NCI-H2029 treated with DMSO at 0.1 percent for 48 hours (cell line): ENCODE measurements around the gene CDKL5.
"Not testable (repeated sequence)": the region's sequence is repeated elsewhere in the genome, so short reads cannot be mapped to it uniquely, and the experiment has no call there.

Experiments
- DNase-seq: peaks from one replicate; lab custom pipeline; 2025; lab: John Stamatoyannopoulos, UW

CDKL5 gene

DNA sequence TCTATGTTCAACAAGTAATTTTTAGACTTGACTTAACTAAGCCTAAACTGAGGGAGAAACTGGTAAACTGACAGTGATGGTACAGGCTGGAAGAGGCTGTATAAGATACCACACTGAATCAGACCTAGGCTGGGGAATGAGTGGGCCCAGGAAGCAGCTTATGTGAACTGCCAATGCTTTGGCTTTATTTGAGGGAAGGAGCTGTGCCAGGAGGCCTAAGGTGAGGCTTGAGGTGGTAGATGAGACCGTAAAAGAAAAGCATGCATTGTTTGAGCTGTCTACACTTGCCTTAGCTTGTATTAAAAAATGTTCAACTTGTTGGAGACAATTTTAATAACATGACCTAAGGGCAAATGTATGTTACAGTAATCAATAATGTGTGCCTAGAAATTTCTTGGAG is 150.3 kb downstream of the CDKL5 start:
- DNase-seq = no peak

DNA sequence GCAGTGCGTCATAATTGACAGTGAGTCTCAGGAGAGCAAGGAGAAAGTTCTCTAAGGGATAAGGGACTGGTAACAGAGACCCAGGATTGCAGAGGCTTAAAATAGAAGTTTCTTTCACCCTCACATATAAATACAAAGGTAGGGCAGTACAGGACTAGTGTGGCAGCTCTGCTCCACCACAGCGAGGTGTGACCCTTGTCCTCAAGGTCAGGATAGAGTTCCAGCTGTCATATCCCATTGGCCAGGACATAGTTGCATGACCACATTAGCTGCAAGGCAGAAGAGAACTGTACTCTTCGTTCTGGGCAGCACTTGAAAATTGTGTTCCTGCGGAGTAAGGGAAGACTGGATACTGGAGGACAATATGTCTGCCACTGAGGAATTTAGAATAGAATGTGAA is 152.0 kb downstream of the CDKL5 start:
- DNase-seq = no peak

DNA sequence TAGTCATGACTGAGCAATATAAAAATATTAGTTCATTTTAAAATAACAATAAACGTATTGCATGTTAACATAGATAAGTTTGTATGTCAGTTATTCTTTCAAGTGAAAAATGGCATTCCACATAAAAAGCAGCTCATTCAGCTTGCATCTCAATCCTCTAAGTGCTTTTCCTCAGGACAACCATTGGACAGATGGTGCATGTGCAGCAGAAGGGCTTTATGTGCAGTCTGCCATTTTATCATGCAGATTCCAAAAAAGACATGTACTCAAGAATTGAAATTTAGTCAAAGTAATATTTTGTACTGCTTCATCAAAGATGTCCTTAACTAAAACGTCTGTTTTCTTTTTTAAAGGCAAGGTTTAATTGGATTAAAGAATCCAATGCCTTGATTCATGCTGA is 153.1 kb downstream of the CDKL5 start:
- DNase-seq = no peak

DNA sequence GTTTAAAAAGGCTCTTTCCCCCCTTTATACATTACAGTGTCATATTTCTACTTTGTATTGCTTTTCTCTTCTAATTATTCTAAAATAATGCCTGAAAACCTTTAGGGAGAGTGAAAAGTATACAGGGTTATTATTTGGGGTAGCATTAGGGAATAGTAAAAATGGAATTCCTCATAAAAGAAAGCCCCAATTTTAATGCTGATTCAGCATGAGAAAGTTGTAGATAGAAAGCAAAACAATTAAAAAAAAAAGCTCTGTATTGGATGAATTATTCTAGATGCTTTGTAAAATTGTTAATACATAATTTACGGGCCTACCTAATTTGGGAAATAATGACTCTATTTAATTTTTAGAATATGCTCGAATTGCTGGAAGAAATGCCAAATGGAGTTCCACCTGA is 154.1 kb downstream of the CDKL5 start:
- no peak for DNase-seq

DNA sequence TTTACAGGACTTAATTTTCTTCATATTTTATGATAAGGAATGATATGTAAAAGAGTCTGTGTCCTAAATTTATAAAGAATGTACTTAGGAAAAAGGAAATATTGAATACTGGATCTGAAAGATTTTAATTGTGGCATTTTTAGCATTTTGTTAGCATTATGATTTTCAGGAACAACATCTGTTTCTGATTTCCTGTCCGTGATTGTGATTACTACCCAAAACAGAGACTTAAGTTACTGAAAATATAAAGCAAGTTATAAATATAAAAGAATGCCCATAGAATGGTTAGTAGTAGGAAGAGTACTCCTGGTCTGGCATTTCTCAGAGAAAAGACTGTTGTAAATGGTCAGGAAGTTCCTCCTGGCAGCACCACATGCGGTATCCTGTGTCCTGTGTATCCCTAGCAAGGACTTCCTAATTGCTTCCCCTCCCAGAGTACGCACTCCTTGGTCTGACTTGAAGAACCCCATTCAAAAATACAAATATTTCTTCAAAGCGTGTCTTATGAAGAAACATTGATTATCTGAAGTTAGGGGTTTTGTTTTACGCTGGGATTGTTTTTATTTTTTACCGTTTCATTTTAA is 157.6 kb downstream of the CDKL5 start:
- DNase-seq = no peak

DNA sequence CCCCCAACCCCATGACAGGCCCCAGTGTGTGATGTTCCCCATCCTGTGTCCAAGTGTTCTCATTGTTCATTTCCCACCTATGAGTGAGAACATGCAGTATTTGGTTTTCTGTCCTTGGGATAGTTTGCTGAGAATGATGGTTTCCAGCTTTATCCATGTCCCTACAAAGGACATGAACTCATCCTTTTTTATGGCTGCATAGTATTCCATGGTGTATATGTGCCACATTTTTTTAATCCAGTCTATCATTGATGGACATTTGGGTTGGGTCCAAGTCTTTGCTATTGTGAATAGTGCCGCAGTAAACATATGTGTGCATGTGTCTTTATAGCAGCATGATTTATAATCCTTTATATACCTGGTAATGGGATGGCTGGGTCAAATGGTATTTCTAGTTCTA is 163.9 kb downstream of the CDKL5 start:
- not testable (repeated sequence) for DNase-seq

DNA sequence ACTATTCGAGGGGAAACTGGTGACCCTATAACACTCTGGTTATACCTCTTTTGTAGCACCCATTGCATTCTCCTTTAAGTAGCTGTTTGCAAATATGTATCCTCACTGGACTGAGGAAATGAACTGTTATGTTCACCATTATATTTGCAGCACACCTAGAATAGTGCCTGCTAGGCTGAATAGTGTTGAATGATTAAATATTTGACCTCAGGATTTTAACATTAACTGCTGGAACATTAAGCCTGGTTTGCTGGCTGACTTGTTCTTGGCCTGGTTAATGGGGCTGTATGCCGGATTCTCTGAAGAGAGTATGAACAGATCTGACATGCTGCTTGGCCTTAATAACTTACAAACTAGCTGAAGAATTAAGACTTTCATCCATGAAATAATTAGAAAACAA is 166.4 kb downstream of the CDKL5 start:
- DNase-seq = no peak

DNA sequence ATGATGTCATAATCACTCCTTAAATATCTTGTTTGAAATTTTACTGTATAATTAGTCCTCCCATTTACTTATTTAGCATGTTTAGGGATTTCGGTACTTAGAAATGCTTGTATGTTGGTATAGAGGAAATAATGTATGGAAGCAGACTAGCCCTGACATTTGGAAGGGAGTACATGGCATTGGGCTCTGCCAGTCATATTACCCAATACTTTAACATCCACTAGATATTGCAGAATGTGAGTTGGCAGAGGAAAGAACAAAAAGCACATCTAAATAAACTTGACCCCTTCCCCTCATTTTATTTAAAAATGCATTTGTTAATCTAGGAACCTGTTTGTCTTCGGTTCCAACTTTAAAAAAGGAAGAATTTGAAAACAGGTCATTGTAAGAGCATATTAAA is 168.7 kb downstream of the CDKL5 start:
- DNase-seq = no peak

DNA sequence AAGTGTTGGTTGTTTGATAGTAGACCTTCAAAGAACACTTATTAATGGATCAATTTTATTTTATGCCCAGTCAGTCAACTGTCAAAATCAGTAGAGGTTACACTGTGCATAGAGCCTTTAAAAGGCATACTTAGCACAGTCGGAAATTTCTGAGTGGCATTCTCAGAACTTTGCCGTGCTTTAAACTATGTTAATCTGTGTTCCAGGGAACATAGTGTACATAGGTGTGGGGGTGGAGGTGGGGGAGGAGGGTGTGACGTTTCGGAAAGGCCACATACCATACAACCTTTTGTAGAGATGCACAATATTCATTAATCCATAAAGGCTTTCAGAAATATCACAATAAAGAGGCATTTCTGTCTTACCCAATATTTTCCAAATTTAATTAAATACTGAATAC is 170.7 kb downstream of the CDKL5 start:
- no peak for DNase-seq

DNA sequence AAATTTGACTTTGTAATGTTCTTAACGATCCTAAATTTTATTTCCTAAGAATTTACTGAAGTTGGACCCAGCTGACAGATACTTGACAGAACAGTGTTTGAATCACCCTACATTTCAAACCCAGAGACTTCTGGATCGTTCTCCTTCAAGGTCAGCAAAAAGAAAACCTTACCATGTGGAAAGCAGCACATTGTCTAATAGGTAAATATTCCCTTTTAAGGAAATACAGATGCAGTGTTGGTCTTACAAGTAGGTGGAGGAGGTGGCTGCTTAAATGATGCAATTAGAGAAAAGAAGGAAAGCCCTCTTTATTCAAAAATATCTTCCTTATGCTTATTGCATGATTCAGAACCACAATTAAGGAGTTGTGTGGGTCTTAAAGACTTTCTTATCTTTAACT is 173.0 kb downstream of the CDKL5 start:
- DNase-seq = no peak

DNA sequence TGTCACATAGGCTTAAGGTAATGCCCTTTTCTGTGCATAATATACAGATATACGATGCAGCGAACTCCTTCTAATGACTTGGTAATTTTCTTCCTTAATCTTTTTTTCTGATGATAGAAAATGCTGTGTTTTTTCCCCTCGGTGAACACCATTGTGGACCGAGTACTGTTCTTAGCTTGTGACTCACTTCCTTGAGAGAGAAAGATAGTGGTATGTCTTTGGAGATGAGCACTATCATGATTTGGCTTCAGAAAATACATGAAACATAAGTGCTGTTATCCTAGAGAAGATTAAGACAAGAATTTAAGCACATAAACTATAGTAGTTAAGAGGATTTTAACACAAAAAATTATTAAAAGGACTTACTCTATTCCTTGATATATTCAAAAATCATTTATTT is 182.6 kb downstream of the CDKL5 start:
- no peak for DNase-seq

DNA sequence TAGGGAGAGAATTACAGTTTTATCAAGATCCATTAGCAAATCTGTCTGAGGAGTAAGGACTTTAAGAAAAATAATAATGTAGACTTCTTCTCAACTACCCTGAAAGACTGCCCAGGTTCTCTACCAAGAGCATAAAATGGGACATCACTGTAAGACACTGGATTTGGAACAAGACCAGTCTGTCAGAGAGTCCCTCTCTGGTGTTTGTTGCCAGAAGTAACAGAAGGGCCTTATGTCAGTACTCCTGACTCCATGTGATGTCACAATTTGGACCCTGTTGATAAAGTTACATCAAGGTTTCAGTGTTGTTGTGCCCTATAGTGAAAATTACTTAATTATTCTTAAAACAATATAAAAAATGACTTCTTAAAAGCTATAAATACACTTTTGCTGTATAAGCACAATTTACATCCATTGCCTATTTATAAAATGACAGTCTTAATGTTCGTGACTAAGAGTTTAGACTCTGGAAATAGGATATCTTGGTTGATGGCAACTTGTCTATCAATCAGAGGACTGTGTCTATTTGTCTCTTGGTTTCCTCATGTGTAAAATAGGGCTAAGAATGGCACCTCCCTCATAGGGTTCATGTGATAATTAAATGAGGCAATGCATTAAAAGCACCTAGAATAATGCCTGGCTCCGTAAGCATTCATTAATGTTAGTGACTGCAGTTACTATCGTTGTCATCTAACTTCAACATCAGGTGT is 188.7 kb downstream of the CDKL5 start:
- no peak for DNase-seq

DNA sequence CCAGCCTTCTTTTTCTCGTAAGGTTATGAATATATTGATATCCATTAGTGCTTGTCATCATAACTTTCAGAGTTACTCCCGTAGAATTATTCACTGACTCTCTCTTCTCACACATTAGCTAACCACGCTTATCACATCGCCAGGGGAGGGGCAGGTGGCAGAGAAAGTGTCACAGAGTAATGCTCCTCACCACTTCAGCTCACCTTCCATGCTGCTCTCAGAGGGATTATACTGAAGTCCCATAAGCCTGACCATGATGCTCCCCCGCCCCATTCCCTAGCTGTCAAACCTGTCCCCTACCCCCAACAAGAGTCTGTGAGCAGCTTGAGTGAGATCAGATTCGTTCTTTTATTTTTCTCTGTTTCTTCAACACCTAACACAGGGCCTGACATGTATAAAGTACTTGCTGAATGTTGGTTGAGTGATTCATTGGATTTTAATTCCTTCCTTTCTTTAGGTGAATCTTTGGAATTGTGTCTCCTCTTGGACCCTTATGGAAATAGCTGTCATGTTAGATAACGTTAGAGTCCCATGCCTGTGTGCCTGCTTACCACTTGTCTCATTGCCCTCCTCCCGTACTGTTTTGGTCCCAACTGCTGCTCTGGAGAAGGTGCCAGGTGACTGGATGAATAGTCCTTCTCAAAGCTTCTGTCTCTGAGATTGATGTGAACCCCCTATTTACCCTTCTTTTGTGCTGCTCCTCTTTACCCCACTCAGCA is 191.4 kb downstream of the CDKL5 start:
- no peak for DNase-seq

DNA sequence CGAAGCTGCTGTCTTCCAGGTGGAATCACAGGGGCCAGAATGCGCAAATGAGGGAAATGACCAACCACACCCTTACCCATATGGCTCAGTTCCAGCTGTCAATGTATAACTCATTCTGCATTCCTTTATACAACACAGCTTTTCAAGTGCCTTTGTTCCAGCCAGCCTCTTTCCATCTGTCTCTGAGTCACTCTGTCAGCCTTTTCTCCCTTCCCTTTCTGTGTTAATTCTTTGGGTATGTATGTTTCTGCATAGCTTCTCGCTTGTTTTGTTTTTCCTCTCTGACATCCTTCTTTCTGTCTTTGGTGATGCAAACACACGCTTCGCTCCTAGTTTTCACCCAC is 192.0 kb downstream of the CDKL5 start:
- DNase-seq = no peak

DNA sequence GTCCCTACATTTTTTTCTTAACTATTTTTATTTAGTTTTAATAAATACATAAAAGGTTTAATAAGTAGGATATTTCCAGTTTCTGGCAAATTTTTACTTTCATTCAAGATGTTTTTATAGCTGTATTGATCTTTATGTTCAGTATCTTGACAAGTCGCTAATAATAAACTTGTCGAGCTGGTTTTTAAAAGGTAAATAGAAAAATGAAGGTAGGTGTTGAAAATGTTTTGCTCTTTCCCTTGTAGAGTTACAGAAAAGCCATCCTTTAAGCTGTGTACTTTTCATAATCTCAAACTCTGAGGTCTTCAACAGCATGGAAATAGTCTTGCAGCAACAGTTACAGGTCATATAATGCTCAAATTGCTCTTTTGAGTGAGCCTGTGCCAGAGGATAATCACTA is 193.9 kb downstream of the CDKL5 start:
- no peak for DNase-seq

DNA sequence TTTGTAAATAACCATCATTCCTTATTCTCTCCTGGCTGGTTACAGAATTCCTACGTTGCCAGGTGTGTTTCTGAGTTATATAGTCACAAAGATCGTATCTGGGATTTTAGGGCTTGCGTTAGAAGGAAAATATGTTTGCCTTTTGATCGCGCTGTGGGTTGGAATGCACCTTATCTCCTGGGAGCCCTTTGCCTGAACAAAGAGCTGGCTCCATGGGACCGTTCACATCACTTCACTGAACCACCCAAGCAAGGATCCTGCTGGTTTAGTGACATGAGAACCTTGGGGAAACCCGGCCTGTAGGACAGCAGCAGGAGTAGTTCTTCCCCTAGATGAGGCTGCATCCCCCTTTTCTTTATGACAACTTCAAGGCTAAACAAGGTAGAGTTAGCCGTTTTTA is 194.9 kb downstream of the CDKL5 start:
- DNase-seq = no peak

DNA sequence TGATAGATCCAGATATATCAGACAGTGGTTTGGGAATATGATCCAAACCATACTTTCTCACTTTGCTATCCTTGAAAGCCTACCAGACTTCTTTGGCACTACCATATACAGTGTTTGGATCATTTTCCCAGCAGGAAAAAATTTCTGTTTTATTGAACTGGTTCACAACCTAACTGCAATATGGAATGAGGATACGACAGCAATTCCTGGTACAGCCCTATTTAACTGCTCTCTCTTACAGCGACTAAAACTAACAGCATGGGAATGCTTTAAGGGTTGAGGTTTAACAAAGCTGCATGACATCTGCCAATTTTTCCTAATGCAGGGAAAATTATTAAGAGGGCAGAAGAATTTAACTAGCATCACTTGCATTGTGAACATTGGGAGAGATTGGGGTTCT is 199.2 kb downstream of the CDKL5 start:
- no peak for DNase-seq

DNA sequence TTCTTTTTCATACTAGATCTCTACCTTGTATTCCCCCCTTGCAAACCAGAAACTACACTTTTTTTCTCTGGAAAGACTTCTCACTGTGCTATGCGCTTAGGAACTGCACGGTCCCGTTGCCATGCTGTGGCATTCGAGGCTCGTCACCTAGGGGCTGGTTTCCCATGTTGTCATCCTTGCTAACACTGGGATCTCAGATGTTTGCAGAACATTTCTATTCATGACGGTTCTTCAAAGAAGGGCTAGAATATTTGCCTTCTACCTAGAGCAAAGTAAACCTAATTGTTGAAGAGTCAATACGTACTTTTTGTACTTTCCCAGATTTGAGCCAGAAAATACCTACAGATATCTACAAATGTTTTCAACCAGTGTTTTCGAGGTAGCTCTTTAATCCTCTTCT is 205.5 kb downstream of the CDKL5 start:
- DNase-seq = no peak

DNA sequence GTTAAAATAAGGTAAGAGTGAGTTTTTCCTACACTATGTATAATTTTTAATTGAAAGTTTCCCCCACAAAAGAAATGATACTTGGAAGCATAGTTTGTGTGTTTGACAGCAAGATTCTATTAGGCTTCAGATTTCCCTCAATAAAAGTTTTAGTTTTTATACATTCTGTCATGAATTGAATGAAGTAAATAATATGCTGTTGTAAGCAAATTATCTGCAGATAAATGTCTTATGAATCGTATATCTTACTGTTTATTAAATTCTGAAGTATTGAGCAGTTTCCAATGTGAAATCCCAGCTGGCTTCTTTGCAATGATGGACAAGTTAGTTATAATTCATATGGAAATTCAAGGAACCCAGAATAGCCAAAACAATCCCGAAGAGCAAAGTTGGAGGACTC is 213.0 kb downstream of the CDKL5 start:
- no peak for DNase-seq

DNA sequence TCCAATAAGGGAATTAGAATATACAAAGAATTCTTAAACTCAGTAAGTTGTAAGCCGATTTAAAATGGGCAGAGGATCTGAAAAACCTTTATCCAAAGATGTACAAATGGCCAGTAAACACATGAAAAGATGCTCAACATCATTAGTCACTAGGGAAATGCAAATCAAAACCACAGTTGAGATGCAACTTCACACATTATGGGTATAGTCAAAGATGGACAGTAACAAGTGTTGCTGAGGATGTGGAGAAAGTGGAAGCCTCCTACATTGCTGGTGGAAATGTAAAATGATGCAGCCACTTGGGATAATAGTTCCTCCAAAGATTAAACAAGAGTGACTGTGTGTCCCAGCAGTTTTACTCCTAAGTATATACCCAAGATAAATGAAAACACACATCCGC is 213.9 kb downstream of the CDKL5 start:
- no peak for DNase-seq

DNA sequence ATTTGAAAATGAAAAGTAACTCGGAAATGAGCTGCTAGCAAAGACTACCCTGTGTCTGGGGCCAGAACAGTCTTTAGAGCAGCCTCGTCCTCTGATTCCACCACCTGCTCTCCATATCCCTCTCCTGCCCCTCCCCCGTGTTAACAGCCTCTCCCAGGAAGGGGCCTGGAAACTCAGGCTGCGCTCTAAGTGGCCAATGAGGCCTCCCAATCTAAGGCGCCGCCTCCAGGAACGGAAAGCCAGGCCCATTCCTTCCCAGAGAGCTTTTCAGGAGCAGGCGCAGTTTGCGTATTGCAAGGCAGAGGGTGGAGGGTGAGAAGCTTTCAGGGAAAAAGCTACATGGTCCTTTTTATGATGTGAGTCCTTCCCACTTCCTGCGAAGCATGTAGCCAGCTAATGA is 215.3 kb downstream of the CDKL5 start:
- no peak for DNase-seq

DNA sequence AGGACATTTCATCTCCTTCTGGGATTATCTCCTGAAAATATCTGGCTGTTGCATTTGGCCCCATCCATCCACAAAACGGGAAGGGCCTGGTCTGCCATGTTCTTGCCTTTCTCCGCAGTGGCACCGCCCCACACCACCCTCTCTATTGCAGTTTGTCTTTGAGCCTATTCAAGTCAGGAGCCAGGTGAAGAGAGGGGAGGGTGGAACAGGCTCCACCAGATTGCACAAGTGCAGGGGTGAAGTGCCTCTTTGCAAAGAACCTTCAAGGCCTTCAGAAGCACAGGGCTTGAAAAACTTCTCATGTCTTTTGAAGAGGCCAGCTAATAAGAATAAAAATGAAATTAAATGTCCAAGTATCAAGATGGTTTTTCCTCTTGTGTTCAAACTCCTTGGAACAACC is 217.8 kb downstream of the CDKL5 start:
- DNase-seq = no peak

DNA sequence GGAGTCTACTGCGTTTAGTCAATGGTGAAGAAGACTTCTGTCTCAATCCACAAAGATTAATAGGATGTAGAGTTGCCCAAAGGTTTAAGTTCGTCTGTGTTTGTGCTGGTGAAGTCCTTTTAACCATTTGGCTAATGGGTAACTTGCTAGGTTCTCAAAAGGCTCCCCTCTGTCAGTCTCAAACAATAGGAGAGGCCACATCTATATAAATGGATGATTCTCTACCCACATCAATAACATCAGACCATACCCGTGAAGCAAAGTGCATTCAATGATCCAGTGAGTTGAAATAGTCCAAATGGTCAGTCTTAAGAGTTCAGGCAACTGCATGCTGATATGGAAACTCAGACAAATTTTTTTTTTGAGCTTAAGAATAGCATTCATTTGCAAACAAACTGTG is 218.4 kb downstream of the CDKL5 start:
- no peak for DNase-seq

DNA sequence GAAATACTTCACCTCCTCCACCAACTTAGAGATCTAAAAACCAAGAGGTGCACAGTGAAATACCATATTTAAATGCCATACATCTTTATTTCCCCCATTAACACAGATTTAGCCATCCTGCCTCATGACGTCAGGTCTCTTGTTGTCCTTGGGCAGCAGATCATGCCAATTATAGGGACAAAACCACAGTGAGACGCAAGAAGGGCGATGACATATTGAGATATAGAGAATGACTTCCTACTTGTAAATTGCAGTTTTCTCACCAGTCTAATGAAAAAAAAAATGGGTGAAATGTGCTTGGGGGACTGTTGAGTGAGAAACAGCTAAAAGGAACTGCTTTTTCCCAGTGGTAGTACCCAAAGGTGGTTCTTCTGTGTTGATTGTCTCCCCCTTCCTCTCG is 222.2 kb downstream of the CDKL5 start:
- no peak for DNase-seq
